WTC11 (cell line): ENCODE measurements around the gene PRICKLE1.

Experiments
- TF ChIP-seq, protein P1 (sequence below): sonication (generic); formaldehyde crosslinking; IDR thresholded peaks from 2 replicates; pipeline ENCODE4 v1.8.0; 2023; ENCODE audit warnings: missing genetic modification reagents
- TF ChIP-seq, protein P2 (sequence below): sonication (generic); formaldehyde crosslinking; IDR thresholded peaks from 2 replicates; pipeline ENCODE4 v1.8.0; 2022; ENCODE audit warnings: mild to moderate bottlenecking, missing genetic modification reagents
- TF ChIP-seq, protein P3 (sequence below): fragments of 200-600 bp; IDR thresholded peaks from 2 replicates; pipeline ENCODE4 v1.8.0; 2022; ENCODE audit warnings: antibody characterized with exemption

DNA sequence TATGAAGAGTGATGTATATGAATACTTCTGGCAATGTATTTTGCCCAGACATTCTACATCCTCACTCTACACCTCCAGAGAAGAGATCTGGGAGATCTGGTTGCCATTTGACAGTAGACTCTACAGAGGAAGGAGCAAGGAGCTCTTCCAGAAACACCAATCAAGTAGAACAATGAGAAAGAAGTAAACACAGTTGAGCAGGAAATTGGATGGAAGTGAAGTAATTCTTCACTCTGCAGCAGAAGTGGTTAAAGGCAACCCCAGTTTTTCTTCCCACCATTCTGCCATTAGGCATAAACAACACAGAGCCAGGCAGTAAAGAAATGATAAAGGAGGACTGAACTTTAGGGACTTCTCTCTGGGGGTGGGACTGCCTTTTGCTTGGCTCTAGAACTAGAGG is 48.5 kb upstream of the PRICKLE1 start:
- TF ChIP-seq, protein P1, sequence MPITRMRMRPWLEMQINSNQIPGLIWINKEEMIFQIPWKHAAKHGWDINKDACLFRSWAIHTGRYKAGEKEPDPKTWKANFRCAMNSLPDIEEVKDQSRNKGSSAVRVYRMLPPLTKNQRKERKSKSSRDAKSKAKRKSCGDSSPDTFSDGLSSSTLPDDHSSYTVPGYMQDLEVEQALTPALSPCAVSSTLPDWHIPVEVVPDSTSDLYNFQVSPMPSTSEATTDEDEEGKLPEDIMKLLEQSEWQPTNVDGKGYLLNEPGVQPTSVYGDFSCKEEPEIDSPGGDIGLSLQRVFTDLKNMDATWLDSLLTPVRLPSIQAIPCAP (CRISPR knock-in tag) = no peak
- TF ChIP-seq, protein P2, sequence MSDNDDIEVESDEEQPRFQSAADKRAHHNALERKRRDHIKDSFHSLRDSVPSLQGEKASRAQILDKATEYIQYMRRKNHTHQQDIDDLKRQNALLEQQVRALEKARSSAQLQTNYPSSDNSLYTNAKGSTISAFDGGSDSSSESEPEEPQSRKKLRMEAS = no peak
- TF ChIP-seq, protein P3, sequence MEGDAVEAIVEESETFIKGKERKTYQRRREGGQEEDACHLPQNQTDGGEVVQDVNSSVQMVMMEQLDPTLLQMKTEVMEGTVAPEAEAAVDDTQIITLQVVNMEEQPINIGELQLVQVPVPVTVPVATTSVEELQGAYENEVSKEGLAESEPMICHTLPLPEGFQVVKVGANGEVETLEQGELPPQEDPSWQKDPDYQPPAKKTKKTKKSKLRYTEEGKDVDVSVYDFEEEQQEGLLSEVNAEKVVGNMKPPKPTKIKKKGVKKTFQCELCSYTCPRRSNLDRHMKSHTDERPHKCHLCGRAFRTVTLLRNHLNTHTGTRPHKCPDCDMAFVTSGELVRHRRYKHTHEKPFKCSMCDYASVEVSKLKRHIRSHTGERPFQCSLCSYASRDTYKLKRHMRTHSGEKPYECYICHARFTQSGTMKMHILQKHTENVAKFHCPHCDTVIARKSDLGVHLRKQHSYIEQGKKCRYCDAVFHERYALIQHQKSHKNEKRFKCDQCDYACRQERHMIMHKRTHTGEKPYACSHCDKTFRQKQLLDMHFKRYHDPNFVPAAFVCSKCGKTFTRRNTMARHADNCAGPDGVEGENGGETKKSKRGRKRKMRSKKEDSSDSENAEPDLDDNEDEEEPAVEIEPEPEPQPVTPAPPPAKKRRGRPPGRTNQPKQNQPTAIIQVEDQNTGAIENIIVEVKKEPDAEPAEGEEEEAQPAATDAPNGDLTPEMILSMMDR = no peak
